Pancreas (tissue), 10 donors: Measurements from ENCODE around the gene MPI. TPM values are rescaled to one million over a fixed set of nuclear protein-coding genes. Genes with fewer than 3 reads are reported as not detected.
"Not testable (repeated sequence)": the region's sequence is repeated elsewhere in the genome, so short reads cannot be mapped to it uniquely, and the experiment has no call there.

Experiments used
- ATAC-seq, 4 donors: fragments of 200-7000 bp; cut with Tn5 transposase; one replicate each; pipeline versions ENCODE4 v1.8.0 to v1.9.1; 2020; ENCODE audit warnings: mild to moderate bottlenecking in 4 of 4, moderate library complexity in 4 of 4
- DNase-seq, 6 donors: peaks; one replicate each; pipeline ENCODE4 v3.0.0-alpha.2; 2020
- FAIRE-seq: peaks from 2 replicates; lab custom pipeline; 2012; peaks lifted over from hg19 to GRCh38; lab: Jason Lieb, UNC
- H3K27ac ChIP-seq, 4 donors: fragments of 200-600 bp; sonication (generic); 1 replicate in 3 of 4; 2 replicates in 1 of 4; pipeline versions ENCODE4 v1.5.0 to v1.8.0; 2020
- H3K27me3 ChIP-seq, 4 donors: fragments of 200-600 bp; one replicate each; pipeline ENCODE4 v1.8.0; 2021
- H3K36me3 ChIP-seq, 3 donors: fragments of 200-600 bp; sonication (generic) in 1 of 3; one replicate each; pipeline versions ENCODE4 v1.5.0 to v1.8.0; 2020 to 2021
- H3K4me1 ChIP-seq, 3 donors: fragments of 200-600 bp; one replicate each; pipeline ENCODE4 v1.8.0; 2021
- H3K4me3 ChIP-seq, 4 donors: fragments of 200-600 bp; sonication (generic) in 2 of 4; one replicate each; pipeline versions ENCODE4 v1.5.0 to v1.8.0; 2020 to 2021
- H3K9me3 ChIP-seq, 4 donors: fragments of 200-600 bp; one replicate each; pipeline ENCODE4 v1.8.0; 2021
- WGBS, 2 donors: extraction: QIAGEN DNeasy Blood & Tissue Kit; methylation state at CpG; one replicate each; pipeline ENCODE4 v1.1.7; 2013; 5-methylcytosine and 5-hydroxymethylcytosine counted together
- intact Hi-C, 3 donors: fragments of 100-400 bp; cut with DNase I; formaldehyde crosslinking; loops; one replicate each; pipeline versions ENCODE4 v1.11.1 to v1.14.2; 2022
- polyA plus RNA-seq, 2 donors: library from polyadenylated mRNA; stranded (reverse); fragments of 200-250 nt; gene quantifications; one replicate each; pipeline ENCODE4 v1.2.3, GENCODE V29; 2013
- total RNA-seq, 6 donors: library from RNA; stranded (reverse); fragmentation: NEBNext Ultra II Directional in 4 of 6; extraction: Animal tissue kit (Norgen Biotek cat#: 25700) in 4 of 6; gene quantifications; one replicate each; pipeline versions ENCODE4 v1.2.1 to v1.2.4, GENCODE V29; 2021 to 2023
- TF ChIP-seq, protein P1 (sequence below), 4 donors: fragments of 200-600 bp; sonication (generic) in 3 of 4; IDR thresholded peaks; one replicate each; pipeline versions ENCODE4 v1.5.0 to v1.8.0; 2021; ENCODE audit warnings: antibody characterized with exemption in 4 of 4
- donor health status: healthy with polysubstance abuse.
- donor health status: DM: no; HTN: no; CAD: no; lungs with moderate emphysema.
- donor health status: DM: no; HTN: no; CAD: no.
- donor health status: control.
- donor health status: control.
- donor health status: Bipolar disorder and iron deficiency.
- donor health status: DM: yes; HTN: yes; CAD: no.
- donor health status: DM: no; HTN: no; CAD: no.
- donor health status: DM: no; HTN: no; CAD: no.
- donor health status: DM: yes; HTN: yes; CAD: no.

MPI gene
- total and polyA plus RNA-seq, 8 donors = 14.5 to 23.2 (median 21.8) TPM

GRCh38 chr15:74893627-74894026, 3.8 kb downstream of the MPI start:
- H3K36me3 ChIP-seq = no peaks in the 10 kb centered on the region
- ATAC-seq = no peak

GRCh38 chr15:74894383-74894782, 4.5 kb downstream of the MPI start:
- WGBS, 2 donors = 95 to 96% methylated on average over 7 of the region's 7 CpGs
- H3K27me3 ChIP-seq, H3K36me3 ChIP-seq, ATAC-seq, intact Hi-C loops, H3K9me3 ChIP-seq, H3K27ac ChIP-seq, FAIRE-seq, H3K4me3 ChIP-seq, DNase-seq: not testable (repeated sequence)
- peaks cover 0 to 23% (median 4%) of the 10 kb centered on the region in 3 donors for H3K4me1 ChIP-seq

More at GRCh38 chr15:74893627-74894026, 3.8 kb downstream of the MPI start:
- no peak overlapping the region for H3K4me3 ChIP-seq
- DNase-seq (no peak), FAIRE-seq (no peak)
- 89 to 90% methylated on average over 3 of the region's 3 CpGs for WGBS, 2 donors
- no peaks in the 10 kb centered on the region for H3K9me3 ChIP-seq
- H3K27ac ChIP-seq = no peak overlapping the region
- no peaks in the 10 kb centered on the region for H3K27me3 ChIP-seq
- intact Hi-C loops = no loop called here
- TF ChIP-seq, protein P1, sequence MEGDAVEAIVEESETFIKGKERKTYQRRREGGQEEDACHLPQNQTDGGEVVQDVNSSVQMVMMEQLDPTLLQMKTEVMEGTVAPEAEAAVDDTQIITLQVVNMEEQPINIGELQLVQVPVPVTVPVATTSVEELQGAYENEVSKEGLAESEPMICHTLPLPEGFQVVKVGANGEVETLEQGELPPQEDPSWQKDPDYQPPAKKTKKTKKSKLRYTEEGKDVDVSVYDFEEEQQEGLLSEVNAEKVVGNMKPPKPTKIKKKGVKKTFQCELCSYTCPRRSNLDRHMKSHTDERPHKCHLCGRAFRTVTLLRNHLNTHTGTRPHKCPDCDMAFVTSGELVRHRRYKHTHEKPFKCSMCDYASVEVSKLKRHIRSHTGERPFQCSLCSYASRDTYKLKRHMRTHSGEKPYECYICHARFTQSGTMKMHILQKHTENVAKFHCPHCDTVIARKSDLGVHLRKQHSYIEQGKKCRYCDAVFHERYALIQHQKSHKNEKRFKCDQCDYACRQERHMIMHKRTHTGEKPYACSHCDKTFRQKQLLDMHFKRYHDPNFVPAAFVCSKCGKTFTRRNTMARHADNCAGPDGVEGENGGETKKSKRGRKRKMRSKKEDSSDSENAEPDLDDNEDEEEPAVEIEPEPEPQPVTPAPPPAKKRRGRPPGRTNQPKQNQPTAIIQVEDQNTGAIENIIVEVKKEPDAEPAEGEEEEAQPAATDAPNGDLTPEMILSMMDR (IDR thresholded peaks at IDR 0.05) = no peak
- peaks cover 0 to 23% (median 4%) of the 10 kb centered on the region in 3 donors for H3K4me1 ChIP-seq

GRCh38 chr15:74895830-74896229, 6.0 kb downstream of the MPI start:
- no peak overlapping the region for H3K27ac ChIP-seq
- H3K27me3 ChIP-seq = no peaks in the 10 kb centered on the region
- ATAC-seq (no peak), FAIRE-seq (no peak), DNase-seq (no peak)
- intact Hi-C loops = no loop called here
- TF ChIP-seq, protein P1 (IDR thresholded peaks at IDR 0.05) = no peak
- peaks cover 0 to 19% (median under 1%) of the 10 kb centered on the region in 3 donors for H3K4me1 ChIP-seq
- WGBS, 2 donors = 91 to 96% methylated on average over 6 of the region's 6 CpGs
- no peak overlapping the region for H3K4me3 ChIP-seq
- H3K36me3 ChIP-seq = peaks cover 0 to 9% (median 0%) of the 10 kb centered on the region in 3 donors
- no peaks in the 10 kb centered on the region for H3K9me3 ChIP-seq

GRCh38 chr15:74896316-74896715, 6.5 kb downstream of the MPI start:
- DNase-seq = no peak
- intact Hi-C loops = no loop called here
- ATAC-seq = no peak
- Histone ChIP-seq H3K27me3 (no peaks in the 10 kb centered on the region), H3K36me3 (peaks cover 0 to 9% (median 0%) of the 10 kb centered on the region in 3 donors), H3K9me3 (no peaks in the 10 kb centered on the region), H3K27ac (no peak overlapping the region), H3K4me1 (peaks cover 0 to 15% (median 0%) of the 10 kb centered on the region in 3 donors), H3K4me3 (no peak overlapping the region)
- WGBS, 2 donors = 87 to 89% methylated on average over 3 of the region's 3 CpGs
- TF ChIP-seq, protein P1 (IDR thresholded peaks at IDR 0.05) = no peak
- FAIRE-seq = no peak

DNA sequence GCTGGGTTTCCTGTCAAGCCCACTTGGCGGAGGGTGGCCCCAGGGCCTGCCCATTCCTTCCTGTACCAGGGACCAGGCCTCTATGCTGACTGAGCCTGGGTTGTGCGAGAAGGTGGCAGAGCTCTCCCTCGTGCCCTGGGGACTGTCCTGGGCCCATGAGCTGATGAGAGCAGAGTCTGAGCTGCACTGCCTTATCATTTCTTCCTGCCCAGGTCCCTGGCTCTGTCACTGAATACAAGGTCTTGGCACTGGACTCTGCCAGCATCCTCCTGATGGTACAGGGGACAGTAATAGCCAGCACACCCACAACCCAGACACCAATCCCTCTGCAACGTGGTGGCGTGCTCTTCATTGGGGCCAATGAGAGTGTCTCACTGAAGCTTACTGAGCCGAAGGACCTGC, 7.5 kb downstream of the MPI start:
- TF ChIP-seq, protein P1 (IDR thresholded peaks at IDR 0.05) = no peak
- ATAC-seq = no peak
- WGBS, 2 donors = 82 to 83% methylated on average over 6 of the region's 6 CpGs

More for the DNA sequence above, 7.5 kb downstream of the MPI start:
- Histone ChIP-seq H3K27me3 (no peaks in the 10 kb centered on the region), H3K4me3 (no peak overlapping the region), H3K27ac (no peak overlapping the region), H3K4me1 (peaks cover 0 to 12% (median 0%) of the 10 kb centered on the region in 3 donors), H3K36me3 (peaks cover 0 to 12% (median 0%) of the 10 kb centered on the region in 3 donors), H3K9me3 (no peaks in the 10 kb centered on the region)
- DNase-seq = no peak
- intact Hi-C loops = no loop called here
- no peak for FAIRE-seq
